ENCODE measurements around the gene TRPV6.

Gene TRPV6

GRCh38 chr7:142881586-142882337 is 3.8 kb downstream of the TRPV6 start:
- DNase-seq: no peak

DNA sequence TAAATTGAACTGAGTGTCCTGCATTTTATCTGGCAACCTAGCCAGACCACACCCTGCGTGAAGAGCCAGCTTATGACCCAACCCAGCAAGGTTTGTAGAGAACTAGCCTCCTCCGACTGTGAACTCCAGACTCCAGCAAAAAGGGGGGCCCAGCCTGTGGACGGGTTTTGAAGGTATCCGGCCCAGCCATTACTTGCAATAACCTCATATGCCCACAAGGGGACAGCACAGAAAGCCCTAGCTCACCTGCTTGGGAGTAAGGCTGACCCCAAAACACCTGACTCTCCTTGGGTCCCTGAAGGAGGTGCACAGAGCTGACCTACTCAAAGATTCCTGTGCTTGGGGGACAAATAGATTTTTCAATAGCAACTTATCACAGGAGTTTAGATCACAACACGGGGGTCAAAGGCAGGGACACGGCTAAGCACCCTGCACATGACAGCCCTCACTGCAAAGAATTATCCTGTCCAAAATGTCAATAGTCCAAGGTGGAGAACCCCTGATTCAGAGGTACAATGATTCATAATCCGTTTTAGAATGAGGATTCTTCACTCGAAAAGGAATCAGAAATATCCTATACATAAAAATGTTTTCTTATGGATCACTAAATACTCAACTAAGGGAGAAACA is 4.6 kb downstream of the TRPV6 start:
- DNase-seq: no peak

DNA sequence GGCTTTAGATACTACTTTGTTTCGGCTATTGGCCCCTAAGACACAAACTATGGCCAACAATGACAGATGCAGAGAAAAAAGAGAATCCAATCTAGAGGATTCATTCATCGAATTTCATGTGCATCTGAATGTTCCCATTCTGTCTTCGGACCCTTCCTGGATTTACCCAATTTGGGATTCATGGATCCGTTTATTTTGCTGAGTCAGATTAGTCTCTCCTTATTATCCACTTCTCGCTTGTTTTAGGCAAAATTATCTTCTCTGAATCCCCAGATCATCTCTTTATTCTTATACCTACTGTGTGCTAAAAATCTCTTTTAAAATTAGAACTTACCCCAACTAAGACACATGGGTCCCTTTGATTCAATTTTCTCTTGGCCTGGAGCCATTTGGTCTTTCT is 6.5 kb downstream of the TRPV6 start:
- no peak for DNase-seq

DNA sequence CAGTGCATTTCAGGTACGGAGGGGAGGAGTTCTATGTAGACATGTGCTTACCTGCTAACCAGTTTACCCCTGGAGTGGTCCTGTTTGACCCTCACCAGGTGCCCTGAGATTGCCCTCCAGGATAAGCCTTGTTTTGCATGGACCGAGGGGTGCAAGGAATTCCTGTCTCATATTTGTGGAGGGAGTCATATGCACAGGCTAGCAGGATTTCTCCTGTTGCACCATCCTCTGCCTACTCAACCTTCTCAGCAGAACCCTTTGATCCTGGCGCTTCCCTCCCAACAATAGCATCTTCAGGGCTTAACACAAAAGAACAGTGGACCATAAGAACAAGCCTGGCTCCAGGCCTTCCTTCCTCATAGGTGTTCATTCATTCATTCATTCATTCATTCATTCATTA is 7.2 kb downstream of the TRPV6 start:
- DNase-seq: no peak

DNA sequence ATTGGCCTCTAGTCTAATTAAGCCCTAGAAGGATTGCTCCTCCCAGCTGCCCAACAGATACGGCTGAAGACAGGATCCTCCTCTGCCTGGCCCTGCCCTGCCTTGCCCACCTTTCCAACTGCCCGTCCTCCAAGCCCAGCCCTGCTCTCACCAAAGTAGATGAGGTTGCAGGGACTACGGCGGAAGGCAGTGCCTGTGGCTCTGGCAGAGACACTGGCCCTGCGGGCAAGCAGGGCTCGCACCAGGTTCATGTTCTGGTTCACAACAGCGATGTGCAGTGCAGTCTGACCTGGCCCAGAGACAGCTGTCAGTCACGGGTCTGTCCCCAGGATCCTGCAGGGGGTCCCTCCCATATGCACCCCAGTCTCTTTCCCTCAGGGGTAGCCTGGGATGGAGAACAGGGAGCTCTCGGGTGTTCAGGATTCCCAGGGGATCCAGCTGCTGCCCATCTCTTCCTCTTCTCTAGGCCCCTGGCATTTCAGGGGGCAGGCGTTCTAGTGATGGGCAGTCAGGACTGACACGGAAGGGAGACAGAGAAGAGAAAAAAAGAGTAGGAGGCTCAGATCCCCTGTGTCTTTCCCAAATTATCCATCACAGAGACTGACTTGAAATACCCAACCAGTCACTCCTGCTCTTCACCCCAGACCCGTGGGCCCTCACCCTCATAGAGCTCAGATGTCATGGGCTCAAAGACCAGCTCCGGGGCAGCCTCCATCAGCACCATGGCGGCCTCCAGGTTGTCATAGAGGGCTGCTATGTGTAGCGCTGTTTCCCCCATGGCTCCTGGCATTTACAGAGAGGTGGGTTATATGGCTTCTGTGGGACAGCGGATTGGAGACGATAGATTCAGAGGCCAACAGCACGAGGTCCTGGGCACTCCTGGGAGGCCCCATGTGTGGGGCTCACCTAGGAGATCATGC is 8.3 kb downstream of the TRPV6 start:
- no peak for DNase-seq

DNA sequence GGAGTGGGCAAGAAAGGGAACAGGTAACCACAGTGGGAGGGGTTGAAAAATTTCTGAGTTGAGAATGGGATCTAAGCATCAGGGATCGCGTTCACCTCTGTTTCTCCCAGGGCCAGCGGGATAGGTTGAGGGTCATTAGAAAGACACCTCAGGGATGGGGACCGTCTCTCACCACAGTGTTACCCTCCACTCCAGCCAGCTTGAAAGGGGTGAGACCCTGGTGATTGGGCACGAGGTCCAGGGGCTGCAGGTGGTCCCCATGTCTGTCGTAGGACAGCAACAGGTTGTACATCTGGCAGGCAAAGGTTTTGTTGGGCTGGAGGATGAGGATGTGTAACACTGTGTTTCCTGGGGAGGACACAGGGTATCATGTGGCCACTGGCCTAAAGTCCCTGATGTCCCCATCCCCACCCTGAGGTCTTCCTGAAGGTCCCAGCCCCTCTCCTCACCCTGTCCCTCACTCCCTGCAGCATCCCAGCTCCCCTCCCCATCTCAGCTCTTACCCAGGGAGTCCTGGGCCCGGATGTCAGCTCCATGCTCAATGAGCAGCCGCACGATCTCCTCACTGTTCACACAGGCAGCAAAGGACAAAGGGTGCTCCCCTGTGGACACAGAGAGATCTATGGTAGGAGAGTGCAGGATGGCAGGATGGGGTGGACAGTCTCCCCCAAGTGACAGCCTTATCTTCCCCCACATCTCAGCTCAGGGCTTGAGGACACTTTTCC is 9.1 kb downstream of the TRPV6 start:
- no peak for DNase-seq

- DNase-seq: no peak
Observed at GRCh38 chr7:142875456-142875855, 10.1 kb downstream of the TRPV6 start.

DNA sequence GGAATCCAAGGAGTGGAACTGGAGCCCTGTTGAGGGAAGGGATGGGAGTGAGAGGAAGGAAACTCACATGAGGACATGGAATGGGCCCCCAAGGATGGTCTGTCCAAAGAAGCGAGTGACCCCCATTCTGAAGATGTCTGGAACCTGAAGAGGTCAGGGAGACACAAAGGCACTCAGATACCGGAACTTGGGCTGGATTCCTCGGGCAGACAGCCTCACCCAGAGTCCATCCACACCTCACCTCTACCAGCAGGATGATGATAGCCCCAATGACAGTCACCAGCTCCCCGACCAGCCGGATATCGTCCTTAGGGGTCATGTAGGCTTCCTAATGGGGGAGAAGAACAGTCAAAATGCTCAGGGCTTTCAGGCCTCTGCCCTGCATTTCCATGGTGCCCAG is 10.7 kb downstream of the TRPV6 start:
- DNase-seq: no peak

GRCh38 chr7:142874409-142874808 is 11.1 kb downstream of the TRPV6 start:
- no peak for DNase-seq

GRCh38 chr7:142873871-142874270 is 11.7 kb downstream of the TRPV6 start:
- DNase-seq: no peak

- DNase-seq: no peak
Observed at GRCh38 chr7:142873281-142873784, 12.2 kb downstream of the TRPV6 start.

DNA sequence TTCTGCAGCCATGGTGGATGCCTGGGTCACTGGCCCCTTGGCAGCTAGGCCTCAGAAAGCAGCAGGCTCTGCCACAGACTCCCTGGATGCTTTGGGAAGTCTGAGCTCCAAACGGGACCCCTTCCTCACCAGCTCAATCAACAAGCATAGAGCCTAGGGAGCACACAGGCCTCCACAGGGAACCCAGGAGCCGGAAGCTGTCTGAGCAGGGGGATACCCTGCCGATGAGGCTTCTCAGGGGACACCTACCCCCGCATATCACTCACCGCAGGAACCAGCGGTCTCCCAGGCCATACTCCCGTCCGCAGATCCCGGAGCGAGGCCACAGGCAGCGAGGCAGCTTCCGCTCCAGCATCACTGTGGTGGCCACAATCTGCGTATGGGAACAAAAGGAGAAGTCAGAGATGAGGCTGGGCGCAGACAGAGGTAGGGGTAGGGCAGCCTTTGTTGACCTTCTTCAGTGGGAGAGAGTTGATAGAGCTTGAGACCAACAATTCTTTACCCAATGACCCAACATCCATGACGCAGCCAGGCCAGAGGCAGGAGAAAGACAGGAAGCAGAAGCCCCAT is 13.4 kb downstream of the TRPV6 start:
- DNase-seq: no peak

- no peak for DNase-seq
Observed at GRCh38 chr7:142871260-142872105, 14.1 kb downstream of the TRPV6 start.

DNA sequence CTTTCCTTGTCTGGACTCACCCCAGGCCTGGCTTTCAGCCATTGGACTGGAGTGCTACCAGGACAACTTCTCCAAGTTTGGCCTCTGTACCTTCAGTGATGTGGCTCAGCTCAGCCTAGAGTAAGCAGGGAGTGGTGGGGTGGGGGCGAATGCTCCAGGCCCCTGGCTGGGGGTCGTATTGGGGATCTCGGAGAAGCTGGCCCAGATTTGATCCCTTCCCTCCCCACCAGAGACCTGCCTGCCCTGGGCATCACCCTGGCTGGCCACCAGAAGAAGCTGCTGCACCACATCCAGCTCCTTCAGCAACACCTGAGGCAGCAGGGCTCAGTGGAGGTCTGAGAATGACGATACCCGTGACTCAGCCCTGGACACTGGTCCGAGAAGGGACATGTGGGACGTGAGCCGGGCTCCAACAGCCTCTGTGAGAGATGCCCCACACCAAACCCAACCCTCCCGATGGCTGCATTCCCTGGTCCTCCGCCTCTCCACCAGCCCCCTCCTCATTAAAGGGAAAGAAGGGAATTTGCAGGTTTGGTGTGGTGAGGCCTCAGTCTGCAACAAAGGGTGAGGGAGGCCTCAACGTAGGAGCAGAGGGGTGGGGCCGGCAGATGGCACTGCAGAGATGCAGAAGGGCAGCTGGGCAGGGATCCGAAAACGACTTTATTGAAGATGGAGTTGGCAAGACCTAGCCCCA is 14.8 kb downstream of the TRPV6 start:
- no peak for DNase-seq

GRCh38 chr7:142870147-142870559 is 15.4 kb downstream of the TRPV6 start:
- DNase-seq: no peak

DNA sequence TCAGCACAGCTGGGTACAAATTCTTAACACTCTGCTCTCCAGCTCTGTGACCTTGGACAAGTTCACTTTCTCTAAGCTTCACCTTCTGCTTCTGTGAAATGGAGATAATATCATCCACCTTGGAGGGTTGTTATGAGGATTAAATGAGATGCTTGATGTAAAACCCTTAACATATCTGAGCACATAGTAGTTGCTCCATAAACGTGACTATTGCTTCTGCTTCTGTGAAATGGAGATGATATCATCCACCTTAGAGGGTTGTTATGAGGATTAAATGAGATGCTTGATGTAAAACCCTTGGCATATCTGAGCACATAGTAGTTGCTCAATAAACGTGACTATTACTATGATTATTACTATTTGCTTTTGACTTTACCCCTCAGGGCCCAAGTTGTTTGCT is 16.1 kb downstream of the TRPV6 start:
- DNase-seq: no peak

- no peak for DNase-seq
Observed at GRCh38 chr7:142868986-142869415, 16.5 kb downstream of the TRPV6 start.

- DNase-seq: no peak
Observed at GRCh38 chr7:142868188-142868985, 17.2 kb downstream of the TRPV6 start.

DNA sequence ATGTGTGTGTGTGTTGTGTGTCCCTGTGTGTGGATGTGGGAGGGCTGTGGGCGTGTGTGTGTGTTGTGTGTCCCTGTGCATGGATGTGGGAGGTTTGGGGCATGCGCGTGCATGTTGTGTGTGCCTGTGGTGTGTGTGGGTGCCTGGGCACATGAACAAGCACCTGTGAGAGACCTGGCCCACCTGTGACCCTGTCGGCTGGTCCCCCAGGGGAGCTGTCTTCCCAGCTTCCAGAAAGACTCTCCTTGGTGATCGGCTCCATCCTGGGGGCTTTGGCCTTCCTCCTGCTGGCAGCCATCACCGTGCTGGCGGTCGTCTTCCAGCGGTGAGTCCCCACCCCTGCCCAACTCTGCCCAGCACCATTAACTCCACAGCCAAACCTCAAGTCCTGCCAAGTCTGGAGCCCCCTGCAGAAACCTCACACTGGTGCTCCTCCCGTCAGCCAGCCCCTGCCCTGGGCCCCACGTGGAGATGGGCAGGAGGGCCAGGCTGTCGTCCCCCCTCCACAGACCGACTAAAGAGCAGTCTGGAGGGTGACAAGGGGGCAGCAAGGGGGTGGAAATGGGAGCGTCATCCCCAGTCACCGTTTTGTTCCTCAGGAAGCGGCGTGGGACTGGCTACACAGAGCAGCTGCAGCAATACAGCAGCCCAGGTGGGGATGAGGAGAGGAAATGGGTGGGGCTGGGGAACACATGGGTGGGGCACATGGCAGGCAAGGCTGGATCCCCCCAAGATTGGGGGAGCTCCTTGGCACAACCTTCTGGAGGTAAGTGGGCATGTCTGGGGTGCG is 18.0 kb downstream of the TRPV6 start:
- DNase-seq: no peak

Data from bone marrow (tissue), 2 donors.